Mesenchymal stem cell (in vitro differentiated cells and primary cell): ENCODE data around the gene ANHX.

ENCODE experiments used
- DNase-seq: peaks from one replicate; pipeline ENCODE4 v3.0.0-alpha.2; 2013
- H2AFZ ChIP-seq: one replicate; pipeline ENCODE4 v1.6.1; 2013; ENCODE audit warnings: low read depth, mild to moderate bottlenecking, control low read depth, inconsistent platforms, low read length, moderate library complexity
- H2AK5ac ChIP-seq: 2 replicates; pipeline ENCODE4 v1.6.1; 2013; ENCODE audit warnings: low read length, moderate library complexity, mild to moderate bottlenecking, inconsistent platforms; ENCODE audit not compliant: severe bottlenecking
- H2BK120ac ChIP-seq: one replicate; pipeline ENCODE4 v1.6.1; 2013; ENCODE audit warnings: low read depth, mild to moderate bottlenecking, inconsistent platforms, low read length, moderate library complexity
- H2BK12ac ChIP-seq, 2 experiments: one replicate each; pipeline ENCODE4 v1.6.1; 2013; ENCODE audit warnings: inconsistent platforms in 2 of 2, low read length in 2 of 2, mild to moderate bottlenecking in 2 of 2, moderate library complexity in 2 of 2, control low read depth in 1 of 2
- H2BK15ac ChIP-seq: one replicate; pipeline ENCODE4 v1.6.1; 2013; ENCODE audit warnings: mild to moderate bottlenecking, low read depth, inconsistent platforms; ENCODE audit not compliant: poor library complexity, severe bottlenecking
- H2BK5ac ChIP-seq: 2 replicates; pipeline ENCODE4 v1.6.1; 2013; ENCODE audit warnings: low read depth, mild to moderate bottlenecking, low read length, control low read depth, inconsistent platforms; ENCODE audit not compliant: poor library complexity, severe bottlenecking
- H3K14ac ChIP-seq, 2 experiments: one replicate each; pipeline ENCODE4 v1.6.1; 2013; ENCODE audit warnings: inconsistent platforms in 2 of 2, low read length in 2 of 2, control low read depth in 1 of 2, mild to moderate bottlenecking in 1 of 2, moderate library complexity in 1 of 2
- H3K18ac ChIP-seq, 2 experiments: one replicate each; pipeline ENCODE4 v1.6.1; 2013; ENCODE audit warnings: inconsistent platforms in 2 of 2, low read length in 2 of 2, control low read depth in 1 of 2, low read depth in 1 of 2, mild to moderate bottlenecking in 1 of 2
- H3K23ac ChIP-seq, 2 experiments: one replicate each; pipeline ENCODE4 v1.6.1; 2013; ENCODE audit warnings: inconsistent platforms in 2 of 2, low read length in 2 of 2, mild to moderate bottlenecking in 2 of 2, moderate library complexity in 2 of 2, control low read depth in 1 of 2
- H3K27ac ChIP-seq: 2 replicates; pipeline ENCODE4 v1.5.1; 2013; ENCODE audit warnings: mild to moderate bottlenecking, moderate library complexity, low read length, control low read depth, inconsistent platforms; ENCODE audit not compliant: poor library complexity, severe bottlenecking
- H3K27me3 ChIP-seq, 2 experiments: 2 replicates each; pipeline versions ENCODE4 v1.6.1 to v1.7.0; 2013; ENCODE audit warnings: low read length in 2 of 2, mild to moderate bottlenecking in 2 of 2, moderate library complexity in 2 of 2, control low read depth in 1 of 2, inconsistent platforms in 1 of 2; ENCODE audit not compliant: control insufficient read depth in 1 of 2, insufficient read depth in 1 of 2
- H3K36me3 ChIP-seq, 2 experiments: 2 replicates each; pipeline versions ENCODE4 v1.6.1 to v1.7.0; 2013; ENCODE audit warnings: low read length in 2 of 2, control low read depth in 1 of 2, inconsistent platforms in 1 of 2, low read depth in 1 of 2, mild to moderate bottlenecking in 1 of 2; ENCODE audit not compliant: insufficient read depth in 2 of 2, control insufficient read depth in 1 of 2
- H3K4ac ChIP-seq, 2 experiments: one replicate each; pipeline ENCODE4 v1.6.1; 2013; ENCODE audit warnings: inconsistent platforms in 2 of 2, low read length in 2 of 2, mild to moderate bottlenecking in 2 of 2, moderate library complexity in 2 of 2, control low read depth in 1 of 2, low read depth in 1 of 2
- H3K4me1 ChIP-seq: 2 replicates; pipeline ENCODE4 v1.6.1; 2013; ENCODE audit warnings: low read depth, low read length, control low read depth; ENCODE audit not compliant: control insufficient read depth, insufficient read depth
- H3K4me2 ChIP-seq: 2 replicates; pipeline ENCODE4 v1.6.1; 2013; ENCODE audit warnings: low read length, mild to moderate bottlenecking, inconsistent platforms; ENCODE audit not compliant: poor library complexity, severe bottlenecking
- H3K4me3 ChIP-seq, 2 experiments: 2 replicates each; pipeline versions ENCODE4 v1.5.1 to v1.7.0; 2013; ENCODE audit warnings: low read length in 2 of 2, mild to moderate bottlenecking in 2 of 2, control low read depth in 1 of 2, low read depth in 1 of 2; ENCODE audit not compliant: insufficient read depth in 1 of 2
- H3K79me1 ChIP-seq: replicated peaks from 2 replicates; pipeline ENCODE4 v1.6.1; 2013; ENCODE audit warnings: mild to moderate bottlenecking, control low read depth, low read length, inconsistent platforms; ENCODE audit not compliant: poor library complexity, severe bottlenecking
- H3K9ac ChIP-seq: 2 replicates; pipeline ENCODE4 v1.7.0; 2013; ENCODE audit warnings: mild to moderate bottlenecking, low read length, moderate library complexity
- H3K9me3 ChIP-seq: 2 replicates; pipeline ENCODE4 v1.7.0; 2013; ENCODE audit warnings: mild to moderate bottlenecking, low read length; ENCODE audit not compliant: control insufficient read depth
- H4K8ac ChIP-seq: one replicate; pipeline ENCODE4 v1.6.1; 2013; ENCODE audit warnings: inconsistent platforms, mild to moderate bottlenecking, low read length, moderate library complexity
- H4K91ac ChIP-seq: one replicate; pipeline ENCODE4 v1.6.1; 2013; ENCODE audit warnings: mild to moderate bottlenecking, low read length, inconsistent platforms
- WGBS: methylation state at CpG from one replicate; pipeline ENCODE4 v1.1.7; 2013; ENCODE audit warnings: mixed read lengths; 5-methylcytosine and 5-hydroxymethylcytosine counted together

Gene ANHX

DNA sequence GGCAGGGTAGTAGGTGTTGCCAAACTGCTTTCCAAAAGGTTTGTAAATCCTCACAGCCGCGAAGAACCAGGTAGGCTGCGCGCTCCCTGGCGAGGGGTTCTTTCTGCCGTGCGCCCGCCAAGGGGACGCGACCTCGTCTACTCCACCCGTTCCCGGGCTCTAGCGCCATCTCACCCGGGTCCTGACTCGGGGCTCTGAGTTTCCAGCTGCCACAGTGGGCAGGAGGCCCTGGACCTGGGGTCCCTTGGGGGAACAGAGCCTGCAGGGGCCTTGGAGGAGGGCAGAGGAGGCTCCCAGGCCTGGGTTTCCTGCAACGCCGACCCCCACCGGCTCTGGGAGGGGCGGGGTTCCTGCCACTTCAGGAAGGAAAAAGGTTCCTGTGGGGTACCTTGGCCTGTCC lies 706 bp downstream of the ANHX start:
- Histone ChIP-seq H3K4ac (no peak overlapping the region), H3K9me3 (peaks cover 47% of the 10 kb centered on the region), H3K27ac (no peak overlapping the region), H2AFZ (no peak overlapping the region), H3K79me1 (no peaks in the 10 kb centered on the region), H3K23ac (no peak overlapping the region), H3K4me3 (no peak overlapping the region), H2BK15ac (no peak overlapping the region), H2BK120ac (no peak overlapping the region), H3K27me3 (no peaks in the 10 kb centered on the region), H2BK12ac (no peak overlapping the region), H3K9ac (no peak overlapping the region), H3K36me3 (no peaks in the 10 kb centered on the region), H3K14ac (no peak overlapping the region), H2AK5ac (no peak overlapping the region), H4K91ac (no peak overlapping the region), H3K4me2 (no peak overlapping the region), H3K4me1 (no peaks in the 10 kb centered on the region), H4K8ac (no peak overlapping the region), H2BK5ac (no peak overlapping the region), H3K18ac (no peak overlapping the region)
- 88% methylated on average over 16 of the region's 20 CpGs for WGBS
- DNase-seq: no peak

- Histone ChIP-seq H3K23ac (no peak overlapping the region), H4K91ac (no peak overlapping the region)
These were observed 1.6 kb downstream of the ANHX start for GRCh38 chr12:133233993-133234564.

DNA sequence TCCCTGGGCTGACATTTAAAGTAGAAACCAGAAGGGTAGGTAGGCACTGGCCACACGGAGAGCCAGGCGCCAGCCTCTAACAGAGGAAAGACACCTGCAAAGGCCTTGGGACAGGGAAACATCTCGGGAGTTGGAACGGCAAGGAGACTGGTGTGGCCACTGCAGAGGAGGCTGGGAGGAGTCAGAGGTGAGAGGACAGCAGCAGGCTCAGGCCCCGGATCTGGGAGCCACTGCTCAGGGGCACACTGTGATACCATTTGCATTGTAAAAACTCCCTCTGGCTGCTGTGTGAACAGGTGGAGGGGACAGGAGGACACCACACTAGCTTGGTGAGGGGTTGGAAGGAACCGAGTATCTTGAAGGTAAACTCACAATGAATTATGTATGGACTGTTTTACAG lies 2.7 kb downstream of the ANHX start:
- H2AK5ac ChIP-seq: no peak overlapping the region
- no peak overlapping the region for H2BK12ac ChIP-seq
- H4K8ac ChIP-seq: no peak overlapping the region
- H3K9ac ChIP-seq: no peak overlapping the region
- H3K23ac ChIP-seq: no peak overlapping the region
- H3K79me1 ChIP-seq: no peaks in the 10 kb centered on the region
- DNase-seq: no peak
- H2BK5ac ChIP-seq: no peak overlapping the region
- 79% methylated on average over 6 of the region's 6 CpGs for WGBS
- no peak overlapping the region for H3K14ac ChIP-seq
- H4K91ac ChIP-seq: no peak overlapping the region
- no peaks in the 10 kb centered on the region for H3K36me3 ChIP-seq
- H3K4me3 ChIP-seq: no peak overlapping the region
- H3K27ac ChIP-seq: no peak overlapping the region
- H3K18ac ChIP-seq: no peak overlapping the region
- H3K9me3 ChIP-seq: peaks cover 42% of the 10 kb centered on the region
- H3K4me1 ChIP-seq: no peaks in the 10 kb centered on the region
- H2BK15ac ChIP-seq: no peak overlapping the region
- no peak overlapping the region for H2AFZ ChIP-seq
- H2BK120ac ChIP-seq: no peak overlapping the region
- H3K27me3 ChIP-seq: no peaks in the 10 kb centered on the region
- H3K4me2 ChIP-seq: no peak overlapping the region
- no peak overlapping the region for H3K4ac ChIP-seq

More at GRCh38 chr12:133233993-133234564, 1.6 kb downstream of the ANHX start:
- Histone ChIP-seq H2BK12ac (no peak overlapping the region), H3K27ac (no peak overlapping the region), H3K4me2 (no peak overlapping the region), H3K4me3 (no peak overlapping the region), H3K9ac (no peak overlapping the region), H3K27me3 (no peaks in the 10 kb centered on the region), H2AK5ac (no peak overlapping the region), H3K4me1 (no peaks in the 10 kb centered on the region), H3K79me1 (no peaks in the 10 kb centered on the region), H2BK15ac (no peak overlapping the region), H3K9me3 (peaks cover 45% of the 10 kb centered on the region), H3K18ac (no peak overlapping the region), H2AFZ (no peak overlapping the region), H3K4ac (no peak overlapping the region), H3K36me3 (no peaks in the 10 kb centered on the region), H4K8ac (no peak overlapping the region), H2BK120ac (no peak overlapping the region), H2BK5ac (no peak overlapping the region), H3K14ac (no peak overlapping the region)
- 80% methylated on average over 18 of the region's 18 CpGs for WGBS
- DNase-seq: no peak

DNA sequence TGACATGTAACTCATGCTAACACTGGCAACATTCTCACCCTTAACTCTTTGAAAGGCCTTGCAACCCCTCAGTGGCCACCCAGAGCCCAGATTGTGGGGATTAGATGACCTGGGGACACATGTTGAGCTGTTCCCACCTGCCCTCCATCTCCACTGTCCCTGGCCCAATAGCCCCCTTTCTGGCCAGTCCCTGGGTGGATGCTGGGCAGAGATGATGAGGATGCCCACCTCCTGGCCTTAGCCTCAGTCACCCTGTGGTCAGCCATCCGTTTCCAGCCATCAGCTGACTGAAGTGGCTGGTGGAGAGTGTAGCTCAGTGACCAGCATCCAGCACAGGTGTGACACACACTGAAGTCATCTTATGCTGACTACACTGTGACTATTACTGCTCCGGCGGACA lies 4.7 kb downstream of the ANHX start:
- H3K27me3 ChIP-seq: no peaks in the 10 kb centered on the region
- no peak overlapping the region for H4K91ac ChIP-seq
- no peak overlapping the region for H2BK12ac ChIP-seq
- no peak overlapping the region for H3K18ac ChIP-seq
- no peak overlapping the region for H4K8ac ChIP-seq
- 67% methylated on average over 3 of the region's 3 CpGs for WGBS
- DNase-seq: no peak
- no peak overlapping the region for H3K9ac ChIP-seq
- no peak overlapping the region for H3K14ac ChIP-seq
- no peak overlapping the region for H2BK120ac ChIP-seq
- no peak overlapping the region for H3K23ac ChIP-seq
- H3K79me1 ChIP-seq: no peaks in the 10 kb centered on the region
- H3K4me1 ChIP-seq: no peaks in the 10 kb centered on the region
- no peak overlapping the region for H2AFZ ChIP-seq
- H2AK5ac ChIP-seq: no peak overlapping the region
- H3K4ac ChIP-seq: no peak overlapping the region
- H3K36me3 ChIP-seq: no peaks in the 10 kb centered on the region
- H3K4me2 ChIP-seq: no peak overlapping the region
- H2BK15ac ChIP-seq: no peak overlapping the region
- H3K9me3 ChIP-seq: peaks cover 44% of the 10 kb centered on the region
- no peak overlapping the region for H3K27ac ChIP-seq
- no peak overlapping the region for H3K4me3 ChIP-seq
- H2BK5ac ChIP-seq: no peak overlapping the region
